ENCODE measurements around the gene BCL6.

Gene BCL6

GRCh38 chr3:187706971-187707370 lies 38.3 kb downstream of the BCL6 start:
- peak; percentile 31 for DNase-seq
- H3K27me3 ChIP-seq = no peaks in the 10 kb centered on the region
- H3K4me3 ChIP-seq (ENCODE audit: low read depth, low read length) = no peak overlapping the region
- H3K9me3 ChIP-seq = no peaks in the 10 kb centered on the region
- H3K4me1 ChIP-seq = no peaks in the 10 kb centered on the region
- no peaks in the 10 kb centered on the region for H3K36me3 ChIP-seq
- no peak for TF ChIP-seq CTCF (IDR thresholded peaks at IDR 0.05; ENCODE audit: low read depth, low read length)

GRCh38 chr3:187705164-187705563 lies 40.1 kb downstream of the BCL6 start:
- Histone ChIP-seq H3K4me3 (ENCODE audit: low read depth, low read length) (no peak overlapping the region), H3K36me3 (no peaks in the 10 kb centered on the region), H3K9me3 (no peaks in the 10 kb centered on the region), H3K4me1 (no peaks in the 10 kb centered on the region), H3K27me3 (no peaks in the 10 kb centered on the region)
- TF ChIP-seq CTCF (IDR thresholded peaks at IDR 0.05; ENCODE audit: low read depth, low read length) = no peak
- no peak for DNase-seq

- no peak within 1 kb of the TSS for H3K4me3 ChIP-seq (ENCODE audit: low read depth, low read length)
- DNase-seq = no peak
- H3K27me3 ChIP-seq = no peaks in the 10 kb centered on the region
- no peaks in the 10 kb centered on the region for H3K4me1 ChIP-seq
- TF ChIP-seq CTCF (IDR thresholded peaks at IDR 0.05; ENCODE audit: low read depth, low read length) = no peak
- no peaks in the 10 kb centered on the region for H3K9me3 ChIP-seq
- no peaks in the 10 kb centered on the region for H3K36me3 ChIP-seq
Observed at GRCh38 chr3:187702507-187703033, 42.7 kb downstream of the BCL6 start, which contains the start of gene RTP2. TSS of gene RTP2 (minus strand) at chr3:187702557. CDS start at chr3:187702128, 429 bp downstream.

- DNase-seq = no peak
- H3K27me3 ChIP-seq = no peaks in the 10 kb centered on the region
- no peak overlapping the region for H3K4me3 ChIP-seq (ENCODE audit: low read depth, low read length)
- H3K9me3 ChIP-seq = no peaks in the 10 kb centered on the region
- no peaks in the 10 kb centered on the region for H3K36me3 ChIP-seq
- H3K4me1 ChIP-seq = no peaks in the 10 kb centered on the region
- TF ChIP-seq CTCF (IDR thresholded peaks at IDR 0.05; ENCODE audit: low read depth, low read length) = no peak
Observed at GRCh38 chr3:187700249-187700648, 45.0 kb downstream of the BCL6 start.

- no peak for TF ChIP-seq CTCF (IDR thresholded peaks at IDR 0.05; ENCODE audit: low read depth, low read length)
- H3K4me1 ChIP-seq = no peaks in the 10 kb centered on the region
- H3K36me3 ChIP-seq = no peaks in the 10 kb centered on the region
- DNase-seq = no peak
- no peaks in the 10 kb centered on the region for H3K9me3 ChIP-seq
- H3K27me3 ChIP-seq = no peaks in the 10 kb centered on the region
- no peak overlapping the region for H3K4me3 ChIP-seq (ENCODE audit: low read depth, low read length)
Observed at GRCh38 chr3:187698499-187699399, 46.5 kb downstream of the BCL6 start.

- Histone ChIP-seq H3K4me1 (no peaks in the 10 kb centered on the region), H3K9me3 (no peaks in the 10 kb centered on the region), H3K36me3 (no peaks in the 10 kb centered on the region), H3K4me3 (ENCODE audit: low read depth, low read length) (no peak overlapping the region), H3K27me3 (no peaks in the 10 kb centered on the region; the same call in 1 of the 2 replicates)
- no peak for TF ChIP-seq CTCF (IDR thresholded peaks at IDR 0.05; ENCODE audit: low read depth, low read length)
- no peak for DNase-seq
Observed at GRCh38 chr3:187696021-187696420, 49.2 kb downstream of the BCL6 start.
